ENCODE results near the gene NR2F1-AS1.
A peak's percentile ranks its signal among the peaks of the same experiment; 100 is the strongest.

NR2F1-AS1 gene

DNA sequence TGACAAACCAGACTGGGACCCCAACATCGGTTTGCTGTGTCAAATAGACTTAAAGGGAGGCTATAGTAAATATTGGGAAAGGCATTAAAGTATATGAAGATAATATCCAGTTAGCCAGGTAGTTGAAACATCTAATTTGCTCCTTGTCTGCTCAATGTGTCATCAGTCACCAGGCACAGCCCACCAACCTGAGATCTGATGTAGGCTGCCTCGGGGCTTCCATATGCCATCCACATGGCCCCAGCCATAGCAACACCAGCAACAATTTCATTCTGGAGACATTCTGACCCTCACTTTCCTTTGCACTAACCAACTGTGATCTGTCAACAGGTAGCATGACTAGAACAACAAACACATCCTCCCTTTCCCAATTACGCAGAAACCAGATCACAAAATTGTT lies 196.0 kb downstream of the NR2F1-AS1 start:
- no peak overlapping the region for H2BK120ac ChIP-seq (ENCODE audit: low read depth, low read length)
- H3K4me2 ChIP-seq (ENCODE audit: insufficient read depth, low read length, poor library complexity, severe bottlenecking): no peak overlapping the region
- no peak for DNase-seq (ENCODE audit: low spot score)
- no peak overlapping the region for H3K14ac ChIP-seq (ENCODE audit: low read length)
- H3K79me1 ChIP-seq (ENCODE audit: low read depth, low read length): no peaks in the 10 kb centered on the region
- H4K91ac ChIP-seq (ENCODE audit: low read depth, low read length, poor library complexity): no peak overlapping the region
- H3K23ac ChIP-seq (ENCODE audit: low read depth, low read length, poor library complexity): no peak overlapping the region
- no peak overlapping the region for H2AK5ac ChIP-seq (ENCODE audit: low read depth, low read length)
- H3K36me3 ChIP-seq (replicated peaks in 1 of 2; ENCODE audit: control insufficient read depth in 2 of 2, insufficient read depth in 2 of 2, low read length in 2 of 2): no peaks in the 10 kb centered on the region
- no peak overlapping the region for H2AFZ ChIP-seq (ENCODE audit: low read length)
- no peaks in the 10 kb centered on the region for H3K27me3 ChIP-seq (ENCODE audit: control insufficient read depth in 3 of 3, insufficient read depth in 3 of 3, low read depth in 1 of 3, low read length in 3 of 3)
- H3K9me3 ChIP-seq (replicated peaks in 1 of 2; ENCODE audit: control insufficient read depth in 2 of 2, insufficient read depth in 1 of 2, low read depth in 1 of 2, low read length in 2 of 2): peaks cover 0 to 4% of the 10 kb centered on the region in 2 donors
- H3K4ac ChIP-seq (ENCODE audit: low read length): no peak overlapping the region
- H3K9ac ChIP-seq (ENCODE audit: low read depth, low read length, poor library complexity): no peak overlapping the region
- H3K27ac ChIP-seq (replicated peaks; ENCODE audit: low read length): no peak overlapping the region
- no peak overlapping the region for H4K8ac ChIP-seq (ENCODE audit: low read depth, low read length)
- no peak overlapping the region for H3K4me3 ChIP-seq (ENCODE audit: low read length in 2 of 2)
- no peak overlapping the region for H2BK5ac ChIP-seq (ENCODE audit: low read length)
- H3K18ac ChIP-seq (ENCODE audit: low read length): no peak overlapping the region
- H2BK15ac ChIP-seq (ENCODE audit: low read length): no peak overlapping the region
- WGBS, 2 donors (ENCODE audit: extremely low coverage in 2 of 2, insufficient read length in 2 of 2, insufficient replicate concordance in 1 of 2): no CpG with 5 or more reads among the region's 3 CpGs
- H2BK12ac ChIP-seq (ENCODE audit: low read length): no peak overlapping the region
- H3K4me1 ChIP-seq (ENCODE audit: control insufficient read depth in 2 of 2, insufficient read depth in 1 of 2, low read depth in 1 of 2, low read length in 2 of 2): peaks cover 7 to 18% of the 10 kb centered on the region in 2 donors

DNA sequence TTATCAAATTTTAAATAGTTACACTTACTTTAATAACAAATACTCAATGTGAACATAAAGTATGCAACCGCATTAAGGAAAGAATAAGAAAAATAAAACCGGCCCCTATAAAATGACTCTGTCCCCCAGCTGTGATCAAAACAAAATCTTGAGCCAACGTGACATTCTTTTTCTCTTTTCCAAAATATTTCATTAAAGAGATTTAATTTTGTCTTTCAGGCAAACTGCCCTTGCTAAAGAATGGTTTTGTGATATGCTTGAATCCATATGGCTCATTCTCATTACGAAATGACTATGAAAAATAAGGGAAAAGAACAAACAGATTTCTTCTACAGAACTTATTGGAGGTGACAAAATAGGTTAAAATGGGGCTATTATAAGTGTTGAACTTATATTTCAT lies 197.0 kb downstream of the NR2F1-AS1 start:
- Histone ChIP-seq H3K4me1 (ENCODE audit: control insufficient read depth in 2 of 2, insufficient read depth in 1 of 2, low read depth in 1 of 2, low read length in 2 of 2) (peaks cover 7 to 18% of the 10 kb centered on the region in 2 donors), H2BK12ac (ENCODE audit: low read length) (no peak overlapping the region), H4K8ac (ENCODE audit: low read depth, low read length) (no peak overlapping the region), H3K23ac (ENCODE audit: low read depth, low read length, poor library complexity) (no peak overlapping the region), H3K14ac (ENCODE audit: low read length) (no peak overlapping the region), H2BK120ac (ENCODE audit: low read depth, low read length) (no peak overlapping the region), H3K27me3 (ENCODE audit: control insufficient read depth in 3 of 3, insufficient read depth in 3 of 3, low read depth in 1 of 3, low read length in 3 of 3) (no peaks in the 10 kb centered on the region), H3K79me1 (ENCODE audit: low read depth, low read length) (no peaks in the 10 kb centered on the region), H2AK5ac (ENCODE audit: low read depth, low read length) (no peak overlapping the region), H2BK5ac (ENCODE audit: low read length) (no peak overlapping the region), H3K4me3 (ENCODE audit: low read length in 2 of 2) (no peak overlapping the region), H4K91ac (ENCODE audit: low read depth, low read length, poor library complexity) (no peak overlapping the region), H3K4ac (ENCODE audit: low read length) (no peak overlapping the region), H3K27ac (replicated peaks; ENCODE audit: low read length) (no peak overlapping the region), H2BK15ac (ENCODE audit: low read length) (no peak overlapping the region), H3K36me3 (replicated peaks in 1 of 2; ENCODE audit: control insufficient read depth in 2 of 2, insufficient read depth in 2 of 2, low read length in 2 of 2) (no peaks in the 10 kb centered on the region), H3K9me3 (replicated peaks in 1 of 2; ENCODE audit: control insufficient read depth in 2 of 2, insufficient read depth in 1 of 2, low read depth in 1 of 2, low read length in 2 of 2) (peaks cover 0 to 4% of the 10 kb centered on the region in 2 donors), H3K18ac (ENCODE audit: low read length) (no peak overlapping the region), H2AFZ (ENCODE audit: low read length) (no peak overlapping the region), H3K4me2 (ENCODE audit: insufficient read depth, low read length, poor library complexity, severe bottlenecking) (no peak overlapping the region), H3K9ac (ENCODE audit: low read depth, low read length, poor library complexity) (no peak overlapping the region)
- no CpG with 5 or more reads among the region's 4 CpGs for WGBS, 2 donors (ENCODE audit: extremely low coverage in 2 of 2, insufficient read length in 2 of 2, insufficient replicate concordance in 1 of 2)
- DNase-seq (ENCODE audit: low spot score): no peak

DNA sequence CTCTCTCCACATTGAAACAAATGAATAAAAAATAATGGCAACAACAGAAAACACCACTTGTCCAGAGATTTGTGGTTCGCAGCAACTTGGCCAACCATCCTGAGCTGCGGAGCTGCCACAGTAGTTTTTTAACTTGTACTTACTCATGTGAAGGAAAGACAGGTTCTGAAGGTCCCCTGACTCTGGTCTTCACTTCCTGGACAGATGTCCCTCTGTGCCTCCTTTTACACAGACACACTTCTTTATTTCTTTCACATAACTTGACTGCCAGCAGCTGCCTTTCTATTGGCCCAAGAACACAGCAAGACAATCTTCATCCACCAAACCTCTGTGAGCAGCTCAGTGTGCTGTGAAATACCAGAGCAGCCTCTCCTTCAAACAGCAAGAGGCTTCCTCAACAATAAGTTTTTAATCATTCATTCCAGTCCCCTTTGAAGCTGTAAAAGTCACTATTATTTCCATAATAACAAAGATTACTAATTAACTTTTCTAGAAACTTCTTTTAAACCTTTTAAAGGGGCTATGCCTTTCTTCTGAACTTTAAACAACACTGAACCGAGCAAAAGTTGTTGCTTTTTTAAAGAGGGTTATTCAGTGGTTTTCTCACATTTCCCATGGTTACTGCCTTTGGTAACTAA lies 198.7 kb downstream of the NR2F1-AS1 start:
- no peak overlapping the region for H2BK15ac ChIP-seq (ENCODE audit: low read length)
- H4K91ac ChIP-seq (ENCODE audit: low read depth, low read length, poor library complexity): no peak overlapping the region
- H3K23ac ChIP-seq (ENCODE audit: low read depth, low read length, poor library complexity): no peak overlapping the region
- no peak overlapping the region for H3K27ac ChIP-seq (replicated peaks; ENCODE audit: low read length)
- H3K9ac ChIP-seq (ENCODE audit: low read depth, low read length, poor library complexity): no peak overlapping the region
- peaks cover 0 to 4% of the 10 kb centered on the region in 2 donors for H3K9me3 ChIP-seq (replicated peaks in 1 of 2; ENCODE audit: control insufficient read depth in 2 of 2, insufficient read depth in 1 of 2, low read depth in 1 of 2, low read length in 2 of 2)
- H3K4me3 ChIP-seq (ENCODE audit: low read length in 2 of 2): no peak overlapping the region
- DNase-seq (ENCODE audit: low spot score): no peak
- no peak overlapping the region for H2AK5ac ChIP-seq (ENCODE audit: low read depth, low read length)
- no peaks in the 10 kb centered on the region for H3K79me1 ChIP-seq (ENCODE audit: low read depth, low read length)
- no peak overlapping the region for H2BK120ac ChIP-seq (ENCODE audit: low read depth, low read length)
- no peaks in the 10 kb centered on the region for H3K27me3 ChIP-seq (ENCODE audit: control insufficient read depth in 3 of 3, insufficient read depth in 3 of 3, low read depth in 1 of 3, low read length in 3 of 3)
- no CpG with 5 or more reads among the region's 3 CpGs for WGBS, 2 donors (ENCODE audit: extremely low coverage in 2 of 2, insufficient read length in 2 of 2, insufficient replicate concordance in 1 of 2)
- H2BK5ac ChIP-seq (ENCODE audit: low read length): no peak overlapping the region
- H3K18ac ChIP-seq (ENCODE audit: low read length): no peak overlapping the region
- peak overlapping the region; percentile 71 for H2AFZ ChIP-seq (ENCODE audit: low read length)
- H3K14ac ChIP-seq (ENCODE audit: low read length): no peak overlapping the region
- no peak overlapping the region for H4K8ac ChIP-seq (ENCODE audit: low read depth, low read length)
- H3K4ac ChIP-seq (ENCODE audit: low read length): no peak overlapping the region
- peaks cover 9 to 24% of the 10 kb centered on the region in 2 donors for H3K4me1 ChIP-seq (ENCODE audit: control insufficient read depth in 2 of 2, insufficient read depth in 1 of 2, low read depth in 1 of 2, low read length in 2 of 2)
- H2BK12ac ChIP-seq (ENCODE audit: low read length): no peak overlapping the region
- H3K4me2 ChIP-seq (ENCODE audit: insufficient read depth, low read length, poor library complexity, severe bottlenecking): no peak overlapping the region
- no peaks in the 10 kb centered on the region for H3K36me3 ChIP-seq (replicated peaks in 1 of 2; ENCODE audit: control insufficient read depth in 2 of 2, insufficient read depth in 2 of 2, low read length in 2 of 2)

DNA sequence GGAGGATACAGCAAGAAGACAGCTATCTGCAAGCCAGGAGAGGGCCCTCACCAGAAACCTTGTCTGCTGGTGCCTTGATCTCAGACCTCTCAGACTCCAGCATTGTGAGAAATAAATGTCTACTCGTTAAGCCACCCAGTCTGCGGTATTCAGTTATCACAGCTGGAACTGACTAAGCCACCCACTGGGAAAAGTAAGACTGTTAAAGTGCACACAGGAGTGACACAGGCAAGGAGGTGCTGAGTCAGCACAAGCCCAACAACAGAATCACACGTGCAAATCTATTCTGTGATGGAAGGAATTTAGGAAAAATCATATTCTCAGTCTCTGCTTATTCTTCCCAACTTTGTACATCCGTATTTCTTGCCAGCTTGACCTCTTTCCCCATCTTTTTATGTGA lies 200.0 kb downstream of the NR2F1-AS1 start:
- no peaks in the 10 kb centered on the region for H3K36me3 ChIP-seq (replicated peaks in 1 of 2; ENCODE audit: control insufficient read depth in 2 of 2, insufficient read depth in 2 of 2, low read length in 2 of 2)
- no peaks in the 10 kb centered on the region for H3K27me3 ChIP-seq (ENCODE audit: control insufficient read depth in 3 of 3, insufficient read depth in 3 of 3, low read depth in 1 of 3, low read length in 3 of 3)
- no peak overlapping the region for H3K14ac ChIP-seq (ENCODE audit: low read length)
- H3K27ac ChIP-seq (replicated peaks; ENCODE audit: low read length): no peak overlapping the region
- H4K8ac ChIP-seq (ENCODE audit: low read depth, low read length): no peak overlapping the region
- H3K4me1 ChIP-seq (ENCODE audit: control insufficient read depth in 2 of 2, insufficient read depth in 1 of 2, low read depth in 1 of 2, low read length in 2 of 2): peaks cover 8 to 24% of the 10 kb centered on the region in 2 donors
- no CpG with 5 or more reads among the region's 4 CpGs for WGBS, 2 donors (ENCODE audit: extremely low coverage in 2 of 2, insufficient read length in 2 of 2, insufficient replicate concordance in 1 of 2)
- H4K91ac ChIP-seq (ENCODE audit: low read depth, low read length, poor library complexity): no peak overlapping the region
- no peak for DNase-seq (ENCODE audit: low spot score)
- no peak overlapping the region for H3K23ac ChIP-seq (ENCODE audit: low read depth, low read length, poor library complexity)
- no peaks in the 10 kb centered on the region for H3K79me1 ChIP-seq (ENCODE audit: low read depth, low read length)
- H2AK5ac ChIP-seq (ENCODE audit: low read depth, low read length): no peak overlapping the region
- H2BK5ac ChIP-seq (ENCODE audit: low read length): no peak overlapping the region
- no peak overlapping the region for H2AFZ ChIP-seq (ENCODE audit: low read length)
- H3K4ac ChIP-seq (ENCODE audit: low read length): no peak overlapping the region
- H3K9me3 ChIP-seq (replicated peaks in 1 of 2; ENCODE audit: control insufficient read depth in 2 of 2, insufficient read depth in 1 of 2, low read depth in 1 of 2, low read length in 2 of 2): peaks cover 0 to 4% of the 10 kb centered on the region in 2 donors
- no peak overlapping the region for H2BK12ac ChIP-seq (ENCODE audit: low read length)
- H3K9ac ChIP-seq (ENCODE audit: low read depth, low read length, poor library complexity): no peak overlapping the region
- H3K4me3 ChIP-seq (ENCODE audit: low read length in 2 of 2): no peak overlapping the region
- no peak overlapping the region for H3K18ac ChIP-seq (ENCODE audit: low read length)
- H2BK15ac ChIP-seq (ENCODE audit: low read length): no peak overlapping the region
- H2BK120ac ChIP-seq (ENCODE audit: low read depth, low read length): no peak overlapping the region
- no peak overlapping the region for H3K4me2 ChIP-seq (ENCODE audit: insufficient read depth, low read length, poor library complexity, severe bottlenecking)
